ENCODE data around the gene GALT. TPM values are rescaled to one million over a fixed set of nuclear protein-coding genes. Genes with fewer than 3 reads are reported as not detected.

The GALT gene
- total RNA-seq, 1 donor from 2014 or later: 57.2 TPM

GRCh38 chr9:34669809-34670562 is 23.5 kb downstream of the GALT start:
- Mint-ChIP-seq H3K9me3 (ENCODE audit: unreplicated experiment) (no peaks in the 10 kb centered on the region), H3K4me3 (ENCODE audit: unreplicated experiment) (no peak overlapping the region), H3K27me3 (ENCODE audit: unreplicated experiment) (no peaks in the 10 kb centered on the region), H3K27ac (ENCODE audit: unreplicated experiment) (no peak overlapping the region), H3K36me3 (ENCODE audit: unreplicated experiment) (peaks cover 4% of the 10 kb centered on the region), H3K4me1 (ENCODE audit: unreplicated experiment) (peaks cover 2% of the 10 kb centered on the region)
- no peak for DNase-seq (ENCODE audit: extremely low spot score, unreplicated experiment)
- TF ChIP-seq, protein P1, sequence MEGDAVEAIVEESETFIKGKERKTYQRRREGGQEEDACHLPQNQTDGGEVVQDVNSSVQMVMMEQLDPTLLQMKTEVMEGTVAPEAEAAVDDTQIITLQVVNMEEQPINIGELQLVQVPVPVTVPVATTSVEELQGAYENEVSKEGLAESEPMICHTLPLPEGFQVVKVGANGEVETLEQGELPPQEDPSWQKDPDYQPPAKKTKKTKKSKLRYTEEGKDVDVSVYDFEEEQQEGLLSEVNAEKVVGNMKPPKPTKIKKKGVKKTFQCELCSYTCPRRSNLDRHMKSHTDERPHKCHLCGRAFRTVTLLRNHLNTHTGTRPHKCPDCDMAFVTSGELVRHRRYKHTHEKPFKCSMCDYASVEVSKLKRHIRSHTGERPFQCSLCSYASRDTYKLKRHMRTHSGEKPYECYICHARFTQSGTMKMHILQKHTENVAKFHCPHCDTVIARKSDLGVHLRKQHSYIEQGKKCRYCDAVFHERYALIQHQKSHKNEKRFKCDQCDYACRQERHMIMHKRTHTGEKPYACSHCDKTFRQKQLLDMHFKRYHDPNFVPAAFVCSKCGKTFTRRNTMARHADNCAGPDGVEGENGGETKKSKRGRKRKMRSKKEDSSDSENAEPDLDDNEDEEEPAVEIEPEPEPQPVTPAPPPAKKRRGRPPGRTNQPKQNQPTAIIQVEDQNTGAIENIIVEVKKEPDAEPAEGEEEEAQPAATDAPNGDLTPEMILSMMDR (IDR thresholded peaks at IDR 0.05): no peak

GRCh38 chr9:34671307-34671706 is 24.8 kb downstream of the GALT start:
- Mint-ChIP-seq H3K36me3 (ENCODE audit: unreplicated experiment) (peaks cover 4% of the 10 kb centered on the region), H3K4me1 (ENCODE audit: unreplicated experiment) (no peaks in the 10 kb centered on the region), H3K4me3 (ENCODE audit: unreplicated experiment) (no peak overlapping the region), H3K27ac (ENCODE audit: unreplicated experiment) (no peak overlapping the region), H3K9me3 (ENCODE audit: unreplicated experiment) (no peaks in the 10 kb centered on the region), H3K27me3 (ENCODE audit: unreplicated experiment) (no peaks in the 10 kb centered on the region)
- TF ChIP-seq, protein P1 (IDR thresholded peaks at IDR 0.05): no peak
- no peak for DNase-seq (ENCODE audit: extremely low spot score, unreplicated experiment)

- Mint-ChIP-seq H3K27me3 (ENCODE audit: unreplicated experiment) (no peaks in the 10 kb centered on the region), H3K4me1 (ENCODE audit: unreplicated experiment) (no peaks in the 10 kb centered on the region), H3K9me3 (ENCODE audit: unreplicated experiment) (no peaks in the 10 kb centered on the region), H3K4me3 (ENCODE audit: unreplicated experiment) (no peak overlapping the region), H3K36me3 (ENCODE audit: unreplicated experiment) (no peaks in the 10 kb centered on the region), H3K27ac (ENCODE audit: unreplicated experiment) (no peak overlapping the region)
- TF ChIP-seq, protein P1 (IDR thresholded peaks at IDR 0.05): no peak
- no peak for DNase-seq (ENCODE audit: extremely low spot score, unreplicated experiment)
These were observed 28.0 kb downstream of the GALT start for GRCh38 chr9:34674440-34674839.

DNA sequence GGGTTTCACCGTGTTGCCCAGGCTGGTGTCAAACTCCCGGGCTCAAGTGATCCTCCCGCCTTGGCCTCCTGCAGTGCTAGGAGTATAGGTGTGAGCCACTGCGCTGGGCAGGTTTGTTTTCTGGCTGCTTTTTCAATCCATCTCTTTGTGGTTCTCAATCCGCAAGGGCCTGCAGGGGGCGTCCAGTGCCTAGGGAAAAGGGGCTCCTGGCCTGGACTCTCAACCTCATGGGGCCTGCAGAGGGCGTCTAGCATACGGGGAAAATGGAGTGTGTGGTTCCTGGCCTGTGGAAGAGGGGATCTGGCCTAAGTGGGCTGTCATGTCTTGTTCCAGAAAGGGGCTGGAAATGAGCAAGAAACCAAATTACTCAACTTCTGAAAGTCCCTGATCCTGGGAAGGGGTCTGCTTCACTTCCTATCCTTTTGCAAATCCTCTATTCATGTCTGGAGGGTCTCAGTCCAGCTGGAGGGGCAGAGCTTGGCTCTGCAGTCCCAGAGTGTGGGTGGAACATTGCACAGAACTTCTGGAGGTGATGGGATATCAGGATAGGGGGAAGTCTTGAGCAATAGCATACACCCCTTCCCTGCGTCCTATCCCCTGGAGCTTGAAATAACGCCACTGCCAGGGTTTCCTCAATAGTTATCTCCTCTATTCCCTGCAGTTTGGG is 28.7 kb downstream of the GALT start:
- Mint-ChIP-seq H3K36me3 (ENCODE audit: unreplicated experiment) (no peaks in the 10 kb centered on the region), H3K4me1 (ENCODE audit: unreplicated experiment) (no peaks in the 10 kb centered on the region), H3K27me3 (ENCODE audit: unreplicated experiment) (no peaks in the 10 kb centered on the region), H3K27ac (ENCODE audit: unreplicated experiment) (no peak overlapping the region), H3K4me3 (ENCODE audit: unreplicated experiment) (no peak overlapping the region), H3K9me3 (ENCODE audit: unreplicated experiment) (no peaks in the 10 kb centered on the region)
- DNase-seq (ENCODE audit: extremely low spot score, unreplicated experiment): no peak
- TF ChIP-seq, protein P1 (IDR thresholded peaks at IDR 0.05): peak; percentile 66

DNA sequence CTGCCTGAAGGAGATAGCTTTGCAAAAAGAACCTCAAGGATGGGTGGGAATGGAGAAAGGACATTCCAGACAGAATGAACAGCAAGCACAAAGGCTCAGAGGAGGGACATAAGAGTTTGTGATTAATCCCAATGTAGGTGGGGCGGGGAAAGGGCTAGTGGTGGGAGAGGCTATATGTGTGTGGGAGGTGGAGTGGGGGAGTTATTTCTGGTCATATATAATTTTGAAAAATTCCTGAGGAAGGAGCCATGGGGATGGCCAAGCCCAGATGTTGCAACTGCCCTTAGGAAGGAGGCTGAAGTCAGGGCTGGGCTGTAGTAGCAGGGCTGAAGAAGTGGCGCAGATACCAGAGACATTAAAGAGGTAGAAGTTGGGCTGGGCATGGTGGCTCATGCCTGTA is 29.4 kb downstream of the GALT start:
- no peaks in the 10 kb centered on the region for H3K36me3 Mint-ChIP-seq (ENCODE audit: unreplicated experiment)
- no peaks in the 10 kb centered on the region for H3K9me3 Mint-ChIP-seq (ENCODE audit: unreplicated experiment)
- no peaks in the 10 kb centered on the region for H3K4me1 Mint-ChIP-seq (ENCODE audit: unreplicated experiment)
- H3K4me3 Mint-ChIP-seq (ENCODE audit: unreplicated experiment): no peak overlapping the region
- DNase-seq (ENCODE audit: extremely low spot score, unreplicated experiment): no peak
- no peak overlapping the region for H3K27ac Mint-ChIP-seq (ENCODE audit: unreplicated experiment)
- H3K27me3 Mint-ChIP-seq (ENCODE audit: unreplicated experiment): no peaks in the 10 kb centered on the region
- TF ChIP-seq, protein P1 (IDR thresholded peaks at IDR 0.05): no peak

Data from osteocyte (in vitro differentiated cells).